PFSK-1 (cell line): Measurements from ENCODE around the gene MAJIN.

Experiments
- FOXP2 ChIP-seq: optimal IDR thresholded peaks from 2 replicates; pipeline ENCODE3; 2011; ENCODE audit warnings: borderline replicate concordance, control low read depth, inconsistent platforms; ENCODE audit not compliant: insufficient read depth; ENCODE audit errors: extremely low read length, extremely low read depth
- POLR2AphosphoS5 ChIP-seq: IDR thresholded peaks from 2 replicates; pipeline ENCODE4 v1.6.1; 2012; ENCODE audit warnings: low read depth, mild to moderate bottlenecking, control low read depth, low read length, moderate library complexity
- SIN3A ChIP-seq: IDR thresholded peaks from 2 replicates; pipeline ENCODE4 v1.6.1; 2012; ENCODE audit warnings: mild to moderate bottlenecking, low read length, moderate library complexity, borderline replicate concordance; ENCODE audit not compliant: insufficient read depth
- TAF1 ChIP-seq: IDR thresholded peaks from 2 replicates; pipeline ENCODE4 v1.6.1; 2012; ENCODE audit warnings: low read length, control low read depth, borderline replicate concordance; ENCODE audit not compliant: insufficient read depth
- TF ChIP-seq, protein P1 (sequence below), 2 experiments: IDR thresholded peaks; 2 replicates each; pipeline versions ENCODE4 v1.6.1 to v1.8.0; 2011 to 2012; ENCODE audit warnings: low read depth in 2 of 2, low read length in 2 of 2, control low read depth in 1 of 2, inconsistent platforms in 1 of 2, mild to moderate bottlenecking in 1 of 2, moderate library complexity in 1 of 2; ENCODE audit not compliant: insufficient read depth in 1 of 2

MAJIN gene

DNA sequence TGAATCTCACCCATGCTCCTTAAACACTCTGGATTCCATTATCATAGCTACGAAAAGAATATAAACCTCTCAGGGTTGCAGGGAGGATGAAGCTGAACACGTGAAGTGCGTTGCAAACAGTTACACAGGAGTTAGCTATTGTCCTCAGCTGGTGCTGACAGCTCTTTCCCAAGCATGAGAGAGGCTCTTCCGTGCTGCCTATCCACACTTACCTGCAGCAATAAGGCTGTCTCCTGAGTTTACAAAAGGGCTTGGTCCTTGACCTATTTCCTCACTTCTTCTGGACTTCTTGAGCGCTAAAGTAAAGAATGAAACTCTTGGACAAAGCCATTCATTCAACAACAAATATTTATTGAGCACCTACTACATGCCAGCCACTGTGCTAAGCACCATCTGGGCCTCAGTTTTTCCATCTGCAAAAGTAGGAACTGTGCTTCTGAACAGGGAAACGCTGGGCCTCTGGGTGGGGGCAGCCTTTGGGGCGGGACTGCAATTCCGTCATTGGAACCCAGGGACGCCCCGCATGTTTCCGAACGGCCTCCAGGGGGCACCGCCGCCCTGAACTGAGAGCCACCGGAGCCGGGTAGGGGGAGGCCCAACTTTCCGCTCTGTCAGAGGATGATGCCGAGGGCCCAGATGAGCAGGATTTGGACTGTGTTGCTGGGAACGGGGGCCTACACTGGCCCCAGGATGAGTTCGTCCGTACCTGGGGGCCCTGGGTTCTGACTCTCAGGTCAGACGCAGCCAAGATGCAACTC, 41.4 kb upstream of the MAJIN start:
- TF ChIP-seq FOXP2 (no peak), POLR2AphosphoS5 (no peak), SIN3A (no peak), TAF1 (no peak)
- TF ChIP-seq, protein P1, sequence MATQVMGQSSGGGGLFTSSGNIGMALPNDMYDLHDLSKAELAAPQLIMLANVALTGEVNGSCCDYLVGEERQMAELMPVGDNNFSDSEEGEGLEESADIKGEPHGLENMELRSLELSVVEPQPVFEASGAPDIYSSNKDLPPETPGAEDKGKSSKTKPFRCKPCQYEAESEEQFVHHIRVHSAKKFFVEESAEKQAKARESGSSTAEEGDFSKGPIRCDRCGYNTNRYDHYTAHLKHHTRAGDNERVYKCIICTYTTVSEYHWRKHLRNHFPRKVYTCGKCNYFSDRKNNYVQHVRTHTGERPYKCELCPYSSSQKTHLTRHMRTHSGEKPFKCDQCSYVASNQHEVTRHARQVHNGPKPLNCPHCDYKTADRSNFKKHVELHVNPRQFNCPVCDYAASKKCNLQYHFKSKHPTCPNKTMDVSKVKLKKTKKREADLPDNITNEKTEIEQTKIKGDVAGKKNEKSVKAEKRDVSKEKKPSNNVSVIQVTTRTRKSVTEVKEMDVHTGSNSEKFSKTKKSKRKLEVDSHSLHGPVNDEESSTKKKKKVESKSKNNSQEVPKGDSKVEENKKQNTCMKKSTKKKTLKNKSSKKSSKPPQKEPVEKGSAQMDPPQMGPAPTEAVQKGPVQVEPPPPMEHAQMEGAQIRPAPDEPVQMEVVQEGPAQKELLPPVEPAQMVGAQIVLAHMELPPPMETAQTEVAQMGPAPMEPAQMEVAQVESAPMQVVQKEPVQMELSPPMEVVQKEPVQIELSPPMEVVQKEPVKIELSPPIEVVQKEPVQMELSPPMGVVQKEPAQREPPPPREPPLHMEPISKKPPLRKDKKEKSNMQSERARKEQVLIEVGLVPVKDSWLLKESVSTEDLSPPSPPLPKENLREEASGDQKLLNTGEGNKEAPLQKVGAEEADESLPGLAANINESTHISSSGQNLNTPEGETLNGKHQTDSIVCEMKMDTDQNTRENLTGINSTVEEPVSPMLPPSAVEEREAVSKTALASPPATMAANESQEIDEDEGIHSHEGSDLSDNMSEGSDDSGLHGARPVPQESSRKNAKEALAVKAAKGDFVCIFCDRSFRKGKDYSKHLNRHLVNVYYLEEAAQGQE (IDR thresholded peaks at IDR 0.05; ENCODE audit: insufficient read depth in 1 of 2, low read depth in 2 of 2, low read length in 2 of 2) = no peak

DNA sequence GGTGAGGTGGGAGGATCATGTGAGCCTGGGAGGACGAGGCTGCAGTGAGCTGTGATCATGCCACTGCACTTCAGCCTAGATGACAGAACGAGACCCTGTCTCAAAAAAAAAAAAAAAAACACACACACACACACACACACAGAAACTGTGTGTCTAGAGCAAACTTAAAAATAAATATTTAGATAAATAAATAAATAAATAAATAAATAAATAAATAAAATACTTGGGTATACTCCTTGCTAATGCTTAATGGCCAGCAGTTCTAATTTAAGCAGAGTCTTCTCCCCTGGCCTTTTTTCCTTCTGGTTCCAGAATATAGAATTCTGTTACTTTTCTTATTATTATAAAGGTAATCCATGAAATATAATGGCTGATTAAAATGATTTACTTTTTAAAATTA, 37.0 kb upstream of the MAJIN start:
- TF ChIP-seq FOXP2 = no peak
- TF ChIP-seq POLR2AphosphoS5 = no peak
- TF ChIP-seq, protein P1 (IDR thresholded peaks at IDR 0.05; ENCODE audit: insufficient read depth in 1 of 2, low read depth in 2 of 2, low read length in 2 of 2) = no peak
- no peak for TF ChIP-seq TAF1
- no peak for TF ChIP-seq SIN3A

DNA sequence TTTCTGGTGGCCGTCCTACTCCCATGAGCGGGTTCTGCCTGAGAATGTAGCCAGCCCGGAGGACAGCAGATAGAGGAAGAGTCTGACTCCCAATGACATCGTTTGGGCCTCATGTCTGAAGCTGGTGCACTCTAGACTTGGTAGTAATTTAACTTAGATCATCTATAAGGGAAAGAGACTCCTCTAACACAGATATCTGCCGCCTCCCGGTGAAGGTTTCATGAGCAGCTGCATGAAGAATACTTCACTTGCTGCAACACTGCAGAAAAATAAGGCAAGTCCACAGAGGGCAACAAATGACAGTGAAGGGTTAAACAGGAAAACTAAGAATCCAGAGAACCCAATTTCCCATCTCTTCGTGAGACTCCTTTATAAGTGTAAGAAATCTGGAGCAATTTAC, 36.1 kb upstream of the MAJIN start:
- TF ChIP-seq SIN3A (no peak), TAF1 (no peak), FOXP2 (no peak), POLR2AphosphoS5 (no peak)
- TF ChIP-seq, protein P1 (IDR thresholded peaks at IDR 0.05; ENCODE audit: insufficient read depth in 1 of 2, low read depth in 2 of 2, low read length in 2 of 2) = no peak

DNA sequence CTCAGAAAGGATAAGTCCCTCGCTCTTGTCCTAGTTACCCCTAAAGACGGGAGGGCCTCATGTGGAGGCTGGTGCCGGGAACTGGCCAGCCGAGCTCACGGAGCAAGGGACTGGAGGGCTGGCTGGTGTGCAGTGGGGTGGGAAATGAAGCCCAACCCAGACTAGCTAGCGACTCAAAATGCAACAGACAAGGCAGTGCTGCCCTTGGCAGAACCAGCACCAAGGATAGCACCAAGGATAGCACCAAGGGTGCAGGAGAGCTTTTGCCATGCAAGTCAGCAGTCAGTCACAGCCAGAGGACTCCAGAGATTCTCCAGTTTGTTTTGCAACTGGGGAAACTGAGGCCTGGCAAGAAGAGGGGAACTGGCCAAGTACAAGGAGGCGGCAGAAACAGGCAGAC, 31.4 kb upstream of the MAJIN start:
- TF ChIP-seq POLR2AphosphoS5 (no peak), SIN3A (no peak)
- TF ChIP-seq, protein P1 (IDR thresholded peaks at IDR 0.05; ENCODE audit: insufficient read depth in 1 of 2, low read depth in 2 of 2, low read length in 2 of 2) = peak; percentile 87 to 94

DNA sequence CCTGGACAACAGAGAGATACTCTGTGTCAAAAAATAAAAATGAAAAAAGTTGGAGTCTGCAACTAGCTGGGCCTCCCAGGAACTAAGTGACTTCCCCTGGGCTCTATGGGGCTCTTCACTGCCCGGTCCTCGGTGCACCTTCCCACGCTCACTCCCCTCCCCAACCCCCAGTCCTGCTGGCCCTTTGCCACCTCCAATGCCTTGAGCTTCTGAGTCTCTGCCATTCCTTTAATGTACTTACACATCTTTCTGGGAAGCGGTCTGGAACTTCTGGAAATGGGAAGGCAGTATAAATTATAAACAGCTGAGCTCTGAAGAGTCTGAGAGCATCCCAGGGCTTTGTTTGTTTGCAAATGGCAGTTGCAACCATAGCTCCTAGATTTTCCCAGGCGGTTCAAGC, 30.8 kb upstream of the MAJIN start:
- TF ChIP-seq FOXP2 (no peak), SIN3A (no peak), TAF1 (no peak), POLR2AphosphoS5 (no peak)
- TF ChIP-seq, protein P1 (IDR thresholded peaks at IDR 0.05; ENCODE audit: insufficient read depth in 1 of 2, low read depth in 2 of 2, low read length in 2 of 2) = no peak
